ENCODE data around the gene ADAMTS16.

The ADAMTS16 gene

GRCh38 chr5:5291357-5291756 lies 151.2 kb downstream of the ADAMTS16 start:
- Histone ChIP-seq H3K9ac (no peak overlapping the region), H4K20me1 (ENCODE audit: insufficient read depth) (no peaks in the 10 kb centered on the region), H3K4me1 (ENCODE audit: low read depth, poor library complexity, severe bottlenecking) (no peaks in the 10 kb centered on the region), H3K27me3 (ENCODE audit: insufficient read depth, low read depth) (no peaks in the 10 kb centered on the region), H3K36me3 (ENCODE audit: insufficient read depth) (no peaks in the 10 kb centered on the region), H3K4me3 (IDR thresholded peaks at IDR 0.05; ENCODE audit: insufficient read depth, low read depth, low read length) (no peak overlapping the region), H3K4me2 (no peak overlapping the region), H3K27ac (no peak overlapping the region), H2AFZ (ENCODE audit: low read depth) (no peak overlapping the region), H3K79me2 (ENCODE audit: insufficient read depth, low read depth) (no peaks in the 10 kb centered on the region)
- TF ChIP-seq, protein P1, sequence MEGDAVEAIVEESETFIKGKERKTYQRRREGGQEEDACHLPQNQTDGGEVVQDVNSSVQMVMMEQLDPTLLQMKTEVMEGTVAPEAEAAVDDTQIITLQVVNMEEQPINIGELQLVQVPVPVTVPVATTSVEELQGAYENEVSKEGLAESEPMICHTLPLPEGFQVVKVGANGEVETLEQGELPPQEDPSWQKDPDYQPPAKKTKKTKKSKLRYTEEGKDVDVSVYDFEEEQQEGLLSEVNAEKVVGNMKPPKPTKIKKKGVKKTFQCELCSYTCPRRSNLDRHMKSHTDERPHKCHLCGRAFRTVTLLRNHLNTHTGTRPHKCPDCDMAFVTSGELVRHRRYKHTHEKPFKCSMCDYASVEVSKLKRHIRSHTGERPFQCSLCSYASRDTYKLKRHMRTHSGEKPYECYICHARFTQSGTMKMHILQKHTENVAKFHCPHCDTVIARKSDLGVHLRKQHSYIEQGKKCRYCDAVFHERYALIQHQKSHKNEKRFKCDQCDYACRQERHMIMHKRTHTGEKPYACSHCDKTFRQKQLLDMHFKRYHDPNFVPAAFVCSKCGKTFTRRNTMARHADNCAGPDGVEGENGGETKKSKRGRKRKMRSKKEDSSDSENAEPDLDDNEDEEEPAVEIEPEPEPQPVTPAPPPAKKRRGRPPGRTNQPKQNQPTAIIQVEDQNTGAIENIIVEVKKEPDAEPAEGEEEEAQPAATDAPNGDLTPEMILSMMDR (conservative IDR thresholded peaks at IDR 0.05; ENCODE audit: low read depth, low read length): no peak

DNA sequence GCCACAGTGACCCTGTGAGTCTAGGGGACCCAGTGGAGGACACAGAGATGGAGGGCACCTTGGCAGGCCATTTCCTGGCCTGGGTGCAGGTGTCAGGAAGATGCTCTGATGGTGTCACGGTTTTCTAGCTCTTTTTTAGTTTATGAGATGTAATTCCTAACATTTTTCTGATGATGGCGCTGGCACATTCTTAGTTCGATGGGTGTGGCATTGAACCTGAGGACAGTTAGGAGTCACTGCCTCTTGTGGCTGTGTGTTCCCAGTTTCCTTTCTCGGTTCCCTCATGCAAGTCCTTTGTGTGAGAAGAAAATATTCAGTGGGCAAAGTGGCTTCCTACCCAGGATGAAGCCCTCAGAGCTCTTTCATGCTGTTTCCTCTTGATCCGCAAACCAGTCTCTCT lies 152.9 kb downstream of the ADAMTS16 start:
- Histone ChIP-seq H3K27ac (no peak overlapping the region), H3K79me2 (ENCODE audit: insufficient read depth, low read depth) (no peaks in the 10 kb centered on the region), H3K36me3 (ENCODE audit: insufficient read depth) (no peaks in the 10 kb centered on the region), H4K20me1 (ENCODE audit: insufficient read depth) (no peaks in the 10 kb centered on the region), H3K9ac (no peak overlapping the region), H3K4me1 (ENCODE audit: low read depth, poor library complexity, severe bottlenecking) (no peaks in the 10 kb centered on the region), H3K27me3 (ENCODE audit: insufficient read depth, low read depth) (no peaks in the 10 kb centered on the region), H2AFZ (ENCODE audit: low read depth) (no peak overlapping the region), H3K4me3 (IDR thresholded peaks at IDR 0.05; ENCODE audit: insufficient read depth, low read depth, low read length) (no peak overlapping the region), H3K4me2 (no peak overlapping the region)
- TF ChIP-seq, protein P1 (conservative IDR thresholded peaks at IDR 0.05; ENCODE audit: low read depth, low read length): no peak

- Histone ChIP-seq H3K4me2 (no peak overlapping the region), H3K4me3 (IDR thresholded peaks at IDR 0.05; ENCODE audit: insufficient read depth, low read depth, low read length) (no peak overlapping the region), H3K36me3 (ENCODE audit: insufficient read depth) (no peaks in the 10 kb centered on the region), H3K4me1 (ENCODE audit: low read depth, poor library complexity, severe bottlenecking) (no peaks in the 10 kb centered on the region), H2AFZ (ENCODE audit: low read depth) (no peak overlapping the region), H3K79me2 (ENCODE audit: insufficient read depth, low read depth) (no peaks in the 10 kb centered on the region), H3K9ac (no peak overlapping the region), H3K27ac (no peak overlapping the region), H4K20me1 (ENCODE audit: insufficient read depth) (no peaks in the 10 kb centered on the region), H3K27me3 (ENCODE audit: insufficient read depth, low read depth) (no peaks in the 10 kb centered on the region)
- TF ChIP-seq, protein P1 (conservative IDR thresholded peaks at IDR 0.05; ENCODE audit: low read depth, low read length): no peak
Measured at GRCh38 chr5:5294429-5294828, 154.3 kb downstream of the ADAMTS16 start.

DNA sequence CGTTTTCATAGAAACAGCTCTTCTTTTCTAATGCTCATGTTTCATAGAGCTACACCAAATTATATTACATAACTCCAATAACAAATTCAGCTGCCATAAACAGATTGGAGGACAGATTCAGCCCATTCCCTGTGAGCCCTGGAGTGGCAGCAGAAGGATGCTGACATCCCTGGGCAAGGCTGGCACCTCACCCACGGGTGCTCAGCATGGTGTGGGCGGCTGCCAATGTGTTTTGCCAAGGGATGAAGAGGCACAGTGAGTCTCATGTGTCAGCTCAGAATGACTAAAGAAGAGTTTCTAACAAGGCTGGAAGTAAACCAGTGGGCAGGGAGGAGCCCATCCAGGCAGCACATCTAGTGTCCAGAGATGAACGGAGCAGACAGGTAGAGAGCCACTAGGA lies 155.2 kb downstream of the ADAMTS16 start:
- TF ChIP-seq, protein P1 (conservative IDR thresholded peaks at IDR 0.05; ENCODE audit: low read depth, low read length): no peak
- Histone ChIP-seq H3K4me2 (no peak overlapping the region), H3K4me3 (IDR thresholded peaks at IDR 0.05; ENCODE audit: insufficient read depth, low read depth, low read length) (no peak overlapping the region), H3K27ac (no peak overlapping the region), H3K27me3 (ENCODE audit: insufficient read depth, low read depth) (no peaks in the 10 kb centered on the region), H2AFZ (ENCODE audit: low read depth) (no peak overlapping the region), H3K79me2 (ENCODE audit: insufficient read depth, low read depth) (no peaks in the 10 kb centered on the region), H4K20me1 (ENCODE audit: insufficient read depth) (no peaks in the 10 kb centered on the region), H3K4me1 (ENCODE audit: low read depth, poor library complexity, severe bottlenecking) (no peaks in the 10 kb centered on the region), H3K36me3 (ENCODE audit: insufficient read depth) (no peaks in the 10 kb centered on the region), H3K9ac (no peak overlapping the region)

Data from KMS-11 (cell line).